GM23248 (cell line): ENCODE data around the gene INCA1.

Experiments
- EZH2 ChIP-seq: fragments of 200-600 bp; sonication (generic); IDR thresholded peaks from 2 replicates; pipeline ENCODE4 v1.6.1; 2018; ENCODE audit warnings: antibody characterized with exemption, mild to moderate bottlenecking; ENCODE audit not compliant: insufficient read depth, poor library complexity, severe bottlenecking
- EZH2phosphoT487 ChIP-seq: fragments of 200-600 bp; sonication (generic); IDR thresholded peaks from 2 replicates; pipeline ENCODE4 v1.6.1; 2018; ENCODE audit warnings: antibody characterized with exemption, moderate library complexity, mild to moderate bottlenecking, low read depth; ENCODE audit not compliant: insufficient read depth

DNA sequence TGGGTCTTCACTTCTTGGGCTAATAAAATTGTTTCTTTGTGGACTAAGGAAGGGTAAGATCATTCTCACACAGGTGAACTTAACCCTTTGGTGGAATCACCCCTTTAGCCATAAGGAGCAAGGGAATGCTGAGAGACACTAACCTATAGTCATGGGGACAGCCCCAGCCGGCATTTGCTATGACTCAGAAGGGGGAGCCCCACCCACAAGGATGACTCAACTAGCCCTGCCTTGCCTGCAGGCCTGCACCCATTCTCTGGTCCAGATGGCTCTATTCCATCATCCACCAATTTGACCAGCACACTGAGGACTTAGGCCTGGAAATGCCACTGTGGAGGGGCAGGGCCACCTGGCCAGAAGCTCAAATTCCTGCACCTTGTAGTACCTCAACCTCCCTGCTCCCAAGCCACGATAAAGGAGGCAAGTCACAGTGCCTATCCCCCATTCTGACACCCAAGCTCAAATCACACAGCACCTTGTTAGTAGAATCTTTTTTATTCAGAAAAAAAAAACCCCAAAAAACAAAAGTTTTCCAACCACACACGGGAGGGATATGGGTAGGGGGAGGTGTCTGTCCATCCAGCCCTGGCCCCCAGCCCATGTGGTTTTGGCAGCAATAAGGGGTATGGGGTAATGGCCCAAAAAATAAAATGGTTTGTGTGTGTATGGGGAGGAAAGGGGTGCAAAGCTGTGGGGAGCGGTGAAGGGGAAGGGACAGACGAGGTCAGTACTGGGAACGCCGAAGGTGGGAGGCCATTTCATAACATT lies 52.0 kb downstream of the INCA1 start:
- TF ChIP-seq EZH2 = no peak
- TF ChIP-seq EZH2phosphoT487 = no peak
